PC-9 (cell line): ENCODE data around the gene ANGPTL2. TPM values are rescaled to one million over a fixed set of nuclear protein-coding genes. Genes with fewer than 3 reads are reported as not detected.

ENCODE experiments used
- BruUV-seq: library from RNA; stranded (reverse); fragments of 400-500 nt; replicated peaks from 2 replicates; lab custom pipeline; 2021; lab: Mats Ljungman, UMichigan
- CTCF ChIA-PET: fragments of 300-600 bp; sonication (Branson Sonifier 250); formaldehyde crosslinking; loops from one replicate; lab custom pipeline; 2022; ENCODE audit warnings: antibody characterized with exemption; lab: Charles Lee
- POLR2A ChIA-PET: fragments of 300-600 bp; sonication (Branson Sonifier 250); formaldehyde crosslinking; loops from one replicate; lab custom pipeline; 2022; ENCODE audit warnings: antibody characterized with exemption; ENCODE audit not compliant: unreplicated experiment; lab: Charles Lee
- DNase-seq, 2 experiments: peaks; one replicate each; pipeline versions ENCODE4 v3.0.0 to v3.0.0-alpha.2; 2015 to 2022; ENCODE audit warnings: mixed read lengths in 1 of 2
- H2AFZ ChIP-seq: fragments of 200-600 bp; sonication (generic); 2 replicates; pipeline ENCODE4 v1.8.1; 2017; ENCODE audit warnings: antibody characterized with exemption
- H3F3A ChIP-seq: fragments of 200-600 bp; sonication (generic); 2 replicates; pipeline ENCODE4 v1.8.1; 2017; ENCODE audit warnings: antibody characterized with exemption, mild to moderate bottlenecking, low read depth; ENCODE audit not compliant: insufficient read depth
- H3K27ac ChIP-seq: fragments of 200-600 bp; sonication (generic); 2 replicates; pipeline ENCODE4 v1.6.1; 2016; ENCODE audit warnings: mixed run types
- H3K27me3 ChIP-seq: fragments of 200-600 bp; sonication (generic); 2 replicates; pipeline ENCODE4 v1.6.1; 2016; ENCODE audit warnings: low read depth, mixed run types; ENCODE audit not compliant: insufficient read depth
- H3K36me3 ChIP-seq: fragments of 200-600 bp; sonication (generic); 2 replicates; pipeline ENCODE4 v1.6.1; 2016; ENCODE audit warnings: low read depth, mixed run types
- H3K4me1 ChIP-seq: fragments of 200-600 bp; sonication (generic); replicated peaks from 2 replicates; pipeline ENCODE4 v1.6.1; 2016; ENCODE audit warnings: mixed run types; ENCODE audit not compliant: insufficient read depth
- H3K4me2 ChIP-seq: fragments of 200-600 bp; sonication (generic); 2 replicates; pipeline ENCODE4 v1.6.1; 2017; ENCODE audit warnings: mixed run types
- H3K4me3 ChIP-seq: fragments of 200-600 bp; sonication (generic); 2 replicates; pipeline ENCODE4 v1.6.1; 2016; ENCODE audit warnings: mixed run types
- H3K79me2 ChIP-seq: fragments of 200-600 bp; sonication (generic); 2 replicates; pipeline ENCODE4 v1.6.1; 2017; ENCODE audit warnings: low read depth, mixed run types
- H3K9me2 ChIP-seq: fragments of 200-600 bp; sonication (generic); 2 replicates; pipeline ENCODE4 v1.8.1; 2017; ENCODE audit warnings: mild to moderate bottlenecking; ENCODE audit not compliant: insufficient read depth
- H3K9me3 ChIP-seq: fragments of 200-600 bp; sonication (generic); 2 replicates; pipeline ENCODE4 v1.8.1; 2016; ENCODE audit warnings: low read depth; ENCODE audit not compliant: insufficient read depth
- H4K20me1 ChIP-seq: fragments of 200-600 bp; sonication (generic); 2 replicates; pipeline ENCODE4 v1.8.1; 2017; ENCODE audit not compliant: insufficient read depth
- EZH2 ChIP-seq: fragments of 200-600 bp; sonication (generic); IDR thresholded peaks from 2 replicates; pipeline ENCODE4 v1.8.0; 2017; ENCODE audit warnings: antibody characterized with exemption, low read depth
- intact Hi-C: fragments of 100-400 bp; cut with micrococcal nuclease; formaldehyde crosslinking; loops from one replicate; pipeline ENCODE4 v1.10.0; 2022; ENCODE audit not compliant: unreplicated experiment
- total RNA-seq: library from RNA; stranded (reverse); gene quantifications from 2 replicates; pipeline ENCODE4 v1.2.3, GENCODE V29; 2021
- TF ChIP-seq, protein P1 (sequence below): fragments of 200-600 bp; sonication (generic); conservative IDR thresholded peaks from 2 replicates; pipeline ENCODE4 v1.6.1; 2017; ENCODE audit warnings: mixed run types, antibody characterized with exemption, mild to moderate bottlenecking, moderate library complexity

Gene ANGPTL2
- total RNA-seq, 1 experiment from 2014 or later = 0.13 TPM

DNA sequence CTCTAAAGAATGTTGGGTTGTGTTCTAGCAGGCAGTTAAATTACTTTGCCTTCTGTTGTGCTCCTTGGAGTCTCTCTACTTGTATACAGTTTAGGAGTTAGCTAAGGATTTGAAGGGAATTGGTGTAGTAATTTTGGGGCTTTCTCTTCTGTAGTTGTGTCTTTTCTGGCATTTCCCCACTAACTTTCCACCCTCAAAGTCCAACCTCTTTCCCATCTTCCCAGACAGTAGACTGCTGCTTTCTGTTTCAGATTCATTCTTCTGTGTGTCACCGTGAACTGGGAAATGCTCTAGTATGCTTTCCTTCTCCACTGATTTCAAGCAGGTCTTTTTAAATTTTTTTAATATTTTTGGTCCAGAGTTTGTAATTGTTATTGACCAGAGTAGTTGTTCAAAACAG is 4.5 kb upstream of the ANGPTL2 start:
- H4K20me1 ChIP-seq = no peaks in the 10 kb centered on the region
- no peaks in the 10 kb centered on the region for H3K36me3 ChIP-seq
- TF ChIP-seq, protein P1, sequence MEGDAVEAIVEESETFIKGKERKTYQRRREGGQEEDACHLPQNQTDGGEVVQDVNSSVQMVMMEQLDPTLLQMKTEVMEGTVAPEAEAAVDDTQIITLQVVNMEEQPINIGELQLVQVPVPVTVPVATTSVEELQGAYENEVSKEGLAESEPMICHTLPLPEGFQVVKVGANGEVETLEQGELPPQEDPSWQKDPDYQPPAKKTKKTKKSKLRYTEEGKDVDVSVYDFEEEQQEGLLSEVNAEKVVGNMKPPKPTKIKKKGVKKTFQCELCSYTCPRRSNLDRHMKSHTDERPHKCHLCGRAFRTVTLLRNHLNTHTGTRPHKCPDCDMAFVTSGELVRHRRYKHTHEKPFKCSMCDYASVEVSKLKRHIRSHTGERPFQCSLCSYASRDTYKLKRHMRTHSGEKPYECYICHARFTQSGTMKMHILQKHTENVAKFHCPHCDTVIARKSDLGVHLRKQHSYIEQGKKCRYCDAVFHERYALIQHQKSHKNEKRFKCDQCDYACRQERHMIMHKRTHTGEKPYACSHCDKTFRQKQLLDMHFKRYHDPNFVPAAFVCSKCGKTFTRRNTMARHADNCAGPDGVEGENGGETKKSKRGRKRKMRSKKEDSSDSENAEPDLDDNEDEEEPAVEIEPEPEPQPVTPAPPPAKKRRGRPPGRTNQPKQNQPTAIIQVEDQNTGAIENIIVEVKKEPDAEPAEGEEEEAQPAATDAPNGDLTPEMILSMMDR = no peak
- TF ChIP-seq EZH2 = no peak
- no peaks in the 10 kb centered on the region for H3K27me3 ChIP-seq
- no peaks in the 10 kb centered on the region for H3K79me2 ChIP-seq
- no peak for DNase-seq
- no peak overlapping the region for H3K4me3 ChIP-seq
- H2AFZ ChIP-seq = no peak overlapping the region
- peaks cover 20% of the 10 kb centered on the region for H3F3A ChIP-seq
- POLR2A ChIA-PET = no interaction called here
- intact Hi-C loops = no loop called here
- no peak overlapping the region for H3K27ac ChIP-seq
- no TSS peak for BruUV-seq
- H3K9me2 ChIP-seq = no peaks in the 10 kb centered on the region
- H3K4me2 ChIP-seq = no peak overlapping the region
- peaks cover 38% of the 10 kb centered on the region for H3K4me1 ChIP-seq
- no peaks in the 10 kb centered on the region; the same call in 1 of the 2 replicates for H3K9me3 ChIP-seq
- CTCF ChIA-PET = no interaction called here

DNA sequence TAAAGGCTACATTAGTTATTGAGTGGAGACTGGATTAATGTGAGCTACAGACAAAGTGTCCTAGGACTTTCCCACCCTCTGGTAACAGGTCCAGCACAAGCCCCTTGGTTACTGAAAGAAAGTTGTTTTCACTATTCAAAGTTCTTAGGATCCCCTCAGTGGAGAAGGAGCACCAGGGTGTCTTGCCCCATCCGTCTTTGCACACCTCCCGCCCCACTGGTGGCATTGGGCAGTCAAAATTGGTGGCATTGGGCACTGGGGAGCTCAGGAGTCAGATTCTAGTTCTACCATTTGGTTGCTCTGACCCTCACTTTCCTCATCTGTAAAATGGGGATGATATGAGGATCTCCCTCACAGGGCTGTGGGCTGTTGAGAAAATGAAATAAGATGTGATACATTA is 2.4 kb upstream of the ANGPTL2 start:
- ChIA-PET CTCF (no interaction called here), POLR2A (interaction anchor here (0.6 kb wide), 1 partner anchor 37 kb away, joined by 4 read pairs; no protein-coding TSS in a partner anchor)
- intact Hi-C loops = no loop called here
- H3K4me1 ChIP-seq = peaks cover 16% of the 10 kb centered on the region
- H2AFZ ChIP-seq = no peak overlapping the region
- no peaks in the 10 kb centered on the region for H3F3A ChIP-seq
- no peak overlapping the region for H3K27ac ChIP-seq
- BruUV-seq = no TSS peak
- no peak overlapping the region for H3K4me3 ChIP-seq
- no peaks in the 10 kb centered on the region for H3K79me2 ChIP-seq
- H3K9me3 ChIP-seq = no peaks in the 10 kb centered on the region; the same call in 1 of the 2 replicates
- no peak for DNase-seq
- no peaks in the 10 kb centered on the region for H3K9me2 ChIP-seq
- H3K27me3 ChIP-seq = no peaks in the 10 kb centered on the region
- H3K36me3 ChIP-seq = no peaks in the 10 kb centered on the region
- H4K20me1 ChIP-seq = no peaks in the 10 kb centered on the region
- H3K4me2 ChIP-seq = no peak overlapping the region
- TF ChIP-seq, protein P1 = no peak
- no peak for TF ChIP-seq EZH2

DNA sequence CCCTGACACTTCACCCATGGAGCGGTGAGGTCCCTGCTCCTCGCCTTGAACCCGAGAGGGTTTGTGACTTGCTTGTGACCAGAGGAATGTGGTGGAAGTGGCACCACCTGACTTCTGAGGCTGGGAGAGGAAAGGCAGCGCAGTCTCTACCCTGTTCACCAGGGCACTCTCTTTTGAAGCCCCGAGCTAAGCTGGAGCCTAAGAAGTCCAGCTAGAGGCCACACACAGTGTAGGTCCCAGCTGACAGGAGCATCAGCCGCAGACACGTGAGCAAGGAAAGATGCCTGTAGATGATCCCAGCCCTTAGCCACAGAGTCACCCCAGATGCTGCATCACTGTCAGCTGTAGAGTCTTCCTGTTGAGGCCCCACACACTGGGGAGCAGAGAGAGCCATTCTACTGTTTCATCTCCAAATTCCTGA is 1.7 kb upstream of the ANGPTL2 start:
- H4K20me1 ChIP-seq = no peaks in the 10 kb centered on the region
- H3K36me3 ChIP-seq = no peaks in the 10 kb centered on the region
- peaks cover 9% of the 10 kb centered on the region for H3K4me1 ChIP-seq
- no peaks in the 10 kb centered on the region for H3F3A ChIP-seq
- CTCF ChIA-PET = no interaction called here
- no peak overlapping the region for H3K27ac ChIP-seq
- H3K4me3 ChIP-seq = no peak overlapping the region
- no peaks in the 10 kb centered on the region; the same call in 1 of the 2 replicates for H3K9me3 ChIP-seq
- intact Hi-C loops = no loop called here
- DNase-seq = no peak
- TF ChIP-seq EZH2 = no peak
- TF ChIP-seq, protein P1 = no peak
- no peaks in the 10 kb centered on the region for H3K9me2 ChIP-seq
- H3K27me3 ChIP-seq = no peaks in the 10 kb centered on the region
- no peaks in the 10 kb centered on the region for H3K79me2 ChIP-seq
- no peak overlapping the region for H2AFZ ChIP-seq
- no peak overlapping the region for H3K4me2 ChIP-seq
- no TSS peak for BruUV-seq
- POLR2A ChIA-PET = no interaction called here
